Measurements from ENCODE around the gene TWIST2.

The TWIST2 gene

DNA sequence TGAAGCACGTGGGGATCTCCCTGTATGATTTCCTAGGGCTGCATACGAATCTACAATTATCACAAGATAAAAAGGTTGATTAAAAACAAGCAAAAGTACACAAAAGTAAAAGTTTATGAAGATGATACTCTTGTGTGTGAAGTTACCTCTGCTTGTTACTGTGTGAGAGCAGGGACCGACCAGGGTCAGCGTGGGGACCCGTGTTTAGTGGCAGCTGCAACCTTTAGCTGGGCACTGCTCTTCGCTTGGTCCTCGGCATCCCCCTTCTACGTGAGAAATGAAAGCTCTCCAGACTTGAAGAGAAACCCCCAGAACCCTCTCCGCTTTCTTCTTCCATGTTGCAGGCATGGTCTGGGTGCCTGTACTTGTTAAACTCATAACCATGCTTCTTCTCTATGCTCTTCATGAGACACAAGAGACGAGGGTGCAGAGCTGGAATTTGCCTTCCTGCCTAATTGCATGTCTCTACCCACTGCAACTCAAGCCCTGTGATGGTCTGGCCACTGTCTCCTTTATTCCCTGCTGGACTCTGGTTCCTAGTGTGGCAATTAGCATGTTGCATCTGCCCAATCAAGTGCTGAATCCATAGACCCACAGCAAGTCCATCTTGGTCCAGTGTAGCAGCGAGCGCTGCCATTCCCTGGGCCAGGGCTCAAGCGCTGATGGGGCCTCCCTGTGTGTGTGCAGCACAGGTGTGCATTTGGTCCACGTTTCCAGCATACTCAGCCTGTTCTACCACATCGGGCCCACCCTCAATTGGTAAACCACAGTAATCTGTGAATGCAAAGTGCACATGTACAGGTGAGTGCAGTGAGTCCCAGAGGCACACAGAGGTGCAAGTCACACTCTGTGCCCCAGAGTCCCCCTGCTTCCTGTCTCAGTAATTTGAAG lies 88.5 kb downstream of the TWIST2 start:
- DNase-seq (ENCODE audit: low read depth in 2 of 3, low spot score in 2 of 3): no peak

- DNase-seq (ENCODE audit: low read depth in 2 of 3, low spot score in 2 of 3): no peak
Observed at GRCh38 chr2:238938003-238938400, 90.1 kb downstream of the TWIST2 start.

- DNase-seq (ENCODE audit: low read depth in 2 of 3, low spot score in 2 of 3): no peak
Observed at GRCh38 chr2:238938401-238939055, 90.6 kb downstream of the TWIST2 start.

DNA sequence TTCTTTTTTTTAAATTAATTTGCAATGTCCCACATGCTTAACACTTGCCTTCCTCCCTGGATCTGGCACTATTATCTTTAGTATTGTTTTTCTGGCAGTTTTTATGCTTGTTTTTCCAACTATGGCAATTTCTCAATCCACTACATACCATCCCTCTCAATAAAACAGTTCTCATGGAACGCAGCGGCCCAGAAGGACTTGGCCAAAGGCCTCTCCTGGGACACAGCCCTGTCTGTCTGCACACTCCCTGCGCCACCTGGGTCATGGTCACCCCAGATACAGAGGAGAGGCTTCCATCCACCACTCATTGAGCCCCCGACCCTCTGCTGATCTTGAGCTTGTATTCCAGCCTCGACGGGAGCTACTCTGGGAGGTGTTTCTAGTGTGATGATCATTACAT lies 91.2 kb downstream of the TWIST2 start:
- no peak for DNase-seq (ENCODE audit: low read depth in 2 of 3, low spot score in 2 of 3)

DNA sequence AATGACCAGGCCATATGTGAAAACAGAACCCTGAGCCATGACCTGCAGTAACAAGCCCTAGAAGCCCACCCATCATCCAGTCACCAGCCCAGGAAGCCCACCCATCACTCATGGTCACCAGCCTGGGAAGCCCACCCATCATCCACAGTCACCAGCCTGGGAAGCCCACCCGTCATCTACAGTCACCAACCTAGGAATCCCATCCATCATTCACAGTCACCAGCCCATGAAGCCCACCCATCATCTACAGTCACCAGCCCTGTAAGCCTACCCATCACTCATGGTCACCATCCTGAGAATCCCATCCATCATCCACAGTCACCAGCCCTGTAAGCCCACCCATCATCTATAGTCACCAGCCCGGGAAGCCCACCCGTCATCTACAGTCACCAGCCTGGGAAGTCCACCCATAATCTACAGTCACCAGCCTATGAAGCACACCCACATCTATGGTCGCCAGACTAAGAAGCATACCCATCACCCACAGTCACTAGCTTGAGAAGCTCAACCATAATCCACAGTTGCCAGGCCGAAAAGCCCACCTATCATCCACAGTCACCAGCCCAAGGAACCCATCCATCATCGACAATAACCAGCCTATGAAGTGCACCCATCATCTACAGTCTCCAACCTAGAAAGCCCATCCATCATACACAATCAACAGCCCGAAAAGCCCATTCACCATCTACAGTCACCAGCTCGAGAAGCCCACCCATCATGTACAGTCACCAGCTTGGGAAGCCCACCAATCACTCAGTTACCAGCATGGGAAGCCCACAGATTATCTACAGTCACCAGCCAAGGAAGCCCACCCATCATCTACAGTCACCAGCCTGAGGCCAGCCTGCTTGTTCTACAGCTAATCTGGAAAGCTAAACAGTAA lies 91.9 kb downstream of the TWIST2 start:
- DNase-seq (ENCODE audit: low read depth in 2 of 3, low spot score in 2 of 3): no peak

GRCh38 chr2:238940806-238941205 lies 92.9 kb downstream of the TWIST2 start:
- DNase-seq (ENCODE audit: low read depth in 2 of 3, low spot score in 2 of 3): no peak

DNA sequence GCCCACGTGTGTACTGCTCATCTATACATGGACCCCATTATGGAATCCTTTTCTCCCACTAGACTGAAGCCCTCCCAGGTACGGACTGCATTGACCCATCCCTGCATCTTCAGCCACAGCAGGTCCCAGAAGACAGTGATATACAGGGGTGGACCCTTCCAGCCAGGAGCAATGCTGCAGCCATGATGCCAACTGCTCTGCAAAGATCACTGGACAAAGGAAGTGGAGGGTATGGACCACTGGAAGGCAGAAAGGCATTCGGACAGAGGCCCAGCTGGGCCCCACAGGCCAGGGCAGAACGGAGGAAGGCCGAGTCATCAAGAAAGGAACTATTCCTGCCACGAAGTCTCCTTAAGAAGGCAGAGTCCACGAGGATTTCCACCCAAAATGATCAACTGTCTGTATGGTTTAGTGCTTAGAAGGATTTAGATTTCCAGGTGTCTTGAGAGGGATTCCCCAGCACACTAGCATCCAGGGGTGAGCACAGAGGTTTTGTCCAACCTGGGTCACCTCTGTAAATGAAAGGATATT lies 93.4 kb downstream of the TWIST2 start:
- no peak for DNase-seq (ENCODE audit: low read depth in 2 of 3, low spot score in 2 of 3)

DNA sequence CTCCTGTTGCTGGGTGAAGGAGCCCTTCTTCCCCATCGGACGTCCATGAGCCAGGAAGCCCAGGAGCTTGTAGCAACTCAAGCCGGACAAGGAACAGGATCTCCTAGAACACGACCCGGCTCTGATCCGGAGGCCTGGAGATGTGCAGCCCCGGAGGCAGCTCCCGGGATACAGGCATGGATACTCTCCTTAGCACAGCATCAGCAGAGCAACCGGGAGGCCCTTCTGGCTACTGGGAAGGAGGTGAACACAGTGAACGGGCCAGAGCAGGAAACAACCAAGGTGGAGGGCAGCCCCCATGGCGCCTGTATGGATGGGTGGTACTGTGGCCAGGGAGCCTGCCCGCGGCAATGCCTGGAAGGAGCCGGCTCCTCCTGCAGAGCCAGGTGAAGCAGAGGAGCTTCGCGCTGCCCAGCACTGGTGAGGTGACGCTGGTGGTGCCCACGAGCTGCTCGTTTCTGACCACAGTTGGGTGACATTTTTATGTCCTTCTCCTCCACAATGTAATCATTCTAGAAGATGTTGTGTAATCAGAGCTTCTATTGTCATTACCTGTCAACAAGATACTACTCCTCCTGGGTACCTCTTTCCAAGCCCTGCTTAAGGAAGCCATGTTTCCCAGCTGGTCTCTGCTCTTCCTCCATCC lies 94.3 kb downstream of the TWIST2 start:
- DNase-seq (ENCODE audit: low read depth in 2 of 3, low spot score in 2 of 3): no peak

- DNase-seq (ENCODE audit: low read depth in 2 of 3, low spot score in 2 of 3): no peak
Observed at GRCh38 chr2:238942726-238943300, 94.9 kb downstream of the TWIST2 start.

GRCh38 chr2:238943338-238944067 lies 95.6 kb downstream of the TWIST2 start:
- no peak for DNase-seq (ENCODE audit: low read depth in 2 of 3, low spot score in 2 of 3)

DNA sequence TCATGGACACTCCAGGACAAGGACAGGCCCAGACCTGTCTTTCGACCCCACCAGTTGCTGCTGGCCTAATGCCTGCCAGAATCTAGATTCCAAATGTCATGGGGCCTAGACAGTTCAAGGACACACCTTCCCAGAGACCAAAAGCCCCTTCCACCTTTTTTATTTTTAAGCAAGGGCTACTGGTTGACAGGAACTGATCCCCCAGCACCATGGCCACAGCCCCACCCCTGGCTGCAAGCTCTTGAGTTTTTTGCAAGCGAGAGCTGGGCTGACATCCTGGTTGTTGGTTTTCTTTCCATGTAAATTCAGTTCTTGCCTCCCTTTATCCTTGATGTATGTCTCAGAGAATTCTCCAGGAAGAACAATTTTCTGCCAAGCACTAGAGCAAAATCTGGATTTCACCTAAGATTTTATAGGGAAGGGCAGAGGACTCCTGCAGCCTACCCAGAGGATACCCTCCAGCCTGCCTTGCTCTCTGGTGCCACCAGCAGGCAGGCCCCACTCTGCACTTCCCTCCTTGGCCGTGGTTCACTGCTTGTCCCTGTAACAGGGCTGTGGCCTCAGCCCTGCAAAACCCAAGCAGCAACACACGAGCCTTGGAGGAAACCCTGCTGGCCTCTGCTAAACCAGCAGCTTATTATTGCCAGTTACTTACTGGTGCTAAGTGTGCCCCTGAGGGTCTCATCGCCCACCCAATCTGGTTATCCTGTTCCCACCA lies 97.7 kb downstream of the TWIST2 start:
- DNase-seq (ENCODE audit: low read depth in 2 of 3, low spot score in 2 of 3): no peak

DNA sequence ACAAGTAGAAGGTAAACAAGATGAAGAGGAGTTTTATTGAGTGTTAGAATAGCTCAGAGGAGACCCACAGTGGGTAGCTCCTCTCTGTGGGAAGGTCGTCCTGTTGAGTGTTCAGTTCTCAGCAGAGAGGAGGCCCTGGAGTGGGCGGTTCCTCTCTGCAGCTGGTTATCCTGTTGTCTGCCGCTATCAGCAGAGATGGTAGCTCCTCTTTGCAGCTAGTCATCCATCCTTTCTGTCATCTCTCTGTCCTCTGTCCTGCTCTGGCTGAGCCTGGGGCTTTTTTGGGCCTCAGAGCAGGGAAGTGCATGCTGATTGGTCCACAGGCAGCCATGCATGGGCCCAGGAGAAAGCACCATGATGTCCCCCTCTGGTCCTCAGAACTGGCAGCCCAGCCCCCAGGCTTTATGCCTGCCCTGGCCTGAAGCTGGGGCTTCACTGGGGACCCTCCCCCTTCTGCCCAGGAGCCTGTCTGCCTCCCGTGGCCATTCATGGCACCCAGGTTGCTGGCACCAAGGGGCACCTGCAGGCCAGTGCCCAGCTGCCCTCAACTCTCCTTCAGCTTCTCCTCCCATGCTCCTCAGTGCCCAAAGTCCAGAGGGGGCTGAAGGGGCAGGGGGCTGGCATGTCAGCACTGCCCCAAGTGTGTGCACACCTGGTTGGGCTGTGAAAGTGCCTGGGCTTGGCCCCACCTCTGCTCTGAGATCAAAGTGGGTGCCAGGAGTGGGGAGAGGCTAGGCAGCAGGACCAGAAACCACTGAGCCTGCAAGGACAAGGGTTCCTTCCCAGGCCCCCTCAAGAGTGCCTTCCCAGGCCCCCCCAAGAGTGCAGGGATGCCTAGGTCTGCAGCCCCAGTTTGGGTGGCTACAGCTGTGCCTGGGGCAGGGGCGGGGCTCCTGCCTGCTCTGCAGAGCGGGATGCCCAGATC lies 98.7 kb downstream of the TWIST2 start:
- DNase-seq (ENCODE audit: low read depth in 2 of 3, low spot score in 2 of 3): no peak

DNA sequence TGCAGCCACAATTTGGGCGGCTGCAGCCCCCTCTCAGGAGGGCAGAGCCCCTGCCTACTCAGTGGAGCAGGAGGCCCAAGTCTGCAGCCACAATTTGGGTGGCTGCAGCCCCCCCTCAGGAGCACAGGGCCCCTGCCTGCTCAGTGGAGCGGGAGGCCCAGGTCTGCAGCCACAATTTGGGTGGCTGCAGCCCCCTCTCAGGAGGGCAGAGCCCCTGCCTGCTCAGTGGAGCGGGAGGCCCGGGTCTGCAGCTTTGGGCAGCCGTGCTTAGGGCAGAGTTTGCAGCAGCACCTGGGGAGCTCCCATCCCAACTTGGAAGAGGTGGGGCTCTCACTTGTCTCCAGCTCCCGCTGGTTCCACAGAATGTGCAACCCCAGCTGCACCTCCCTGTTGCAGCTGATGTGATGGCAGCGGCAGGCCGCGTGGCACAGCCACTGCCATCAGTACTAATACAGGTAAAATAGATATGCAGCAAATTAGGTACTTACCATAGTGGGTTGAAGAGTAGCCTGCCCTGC lies 99.4 kb downstream of the TWIST2 start:
- DNase-seq (ENCODE audit: low read depth in 2 of 3, low spot score in 2 of 3): no peak

- no peak for DNase-seq (ENCODE audit: low read depth in 2 of 3, low spot score in 2 of 3)
Observed at GRCh38 chr2:238947920-238948710, 100.2 kb downstream of the TWIST2 start.

DNA sequence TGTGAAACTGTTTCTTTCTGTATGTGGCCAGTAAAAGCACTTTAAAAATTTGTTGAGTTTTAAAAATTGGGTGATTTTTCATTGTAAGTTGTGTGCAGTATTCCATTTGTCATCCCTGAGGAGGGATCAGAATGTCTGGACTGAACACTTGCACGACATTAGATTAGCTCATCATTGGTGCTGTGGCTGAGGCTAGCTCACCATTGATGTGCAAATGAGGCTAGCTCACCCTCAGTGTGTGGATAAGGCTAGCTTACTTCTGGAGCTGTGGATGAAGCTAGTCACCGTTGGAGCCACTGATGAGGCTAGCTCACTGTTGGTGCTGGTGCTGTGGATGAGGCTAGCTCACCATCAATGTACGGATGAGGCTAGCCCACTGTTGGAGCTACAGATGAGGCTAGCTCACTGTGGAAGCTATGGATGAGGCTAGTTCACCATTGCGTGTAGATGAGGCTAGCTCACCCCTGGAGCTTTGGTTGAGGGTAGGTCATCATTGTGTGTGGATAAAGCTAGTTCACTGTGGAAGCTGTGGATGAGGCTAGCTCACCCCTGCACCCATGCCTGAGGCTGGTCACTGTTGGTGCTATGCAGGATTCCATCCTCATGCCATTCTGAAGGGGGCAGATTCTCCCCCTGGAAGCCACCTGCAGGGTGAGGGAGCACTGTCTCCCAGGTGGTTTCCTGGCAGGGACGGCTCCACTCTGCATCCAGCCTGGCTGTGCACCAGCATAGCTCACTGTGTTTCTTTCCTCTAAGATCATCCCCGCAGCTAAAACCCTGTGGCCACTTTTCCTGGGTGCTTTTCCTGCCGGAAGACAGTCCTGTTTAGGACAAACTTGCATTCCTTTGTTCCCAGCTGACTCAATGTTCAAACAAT lies 101.1 kb downstream of the TWIST2 start:
- DNase-seq (ENCODE audit: low read depth in 2 of 3, low spot score in 2 of 3): no peak

DNA sequence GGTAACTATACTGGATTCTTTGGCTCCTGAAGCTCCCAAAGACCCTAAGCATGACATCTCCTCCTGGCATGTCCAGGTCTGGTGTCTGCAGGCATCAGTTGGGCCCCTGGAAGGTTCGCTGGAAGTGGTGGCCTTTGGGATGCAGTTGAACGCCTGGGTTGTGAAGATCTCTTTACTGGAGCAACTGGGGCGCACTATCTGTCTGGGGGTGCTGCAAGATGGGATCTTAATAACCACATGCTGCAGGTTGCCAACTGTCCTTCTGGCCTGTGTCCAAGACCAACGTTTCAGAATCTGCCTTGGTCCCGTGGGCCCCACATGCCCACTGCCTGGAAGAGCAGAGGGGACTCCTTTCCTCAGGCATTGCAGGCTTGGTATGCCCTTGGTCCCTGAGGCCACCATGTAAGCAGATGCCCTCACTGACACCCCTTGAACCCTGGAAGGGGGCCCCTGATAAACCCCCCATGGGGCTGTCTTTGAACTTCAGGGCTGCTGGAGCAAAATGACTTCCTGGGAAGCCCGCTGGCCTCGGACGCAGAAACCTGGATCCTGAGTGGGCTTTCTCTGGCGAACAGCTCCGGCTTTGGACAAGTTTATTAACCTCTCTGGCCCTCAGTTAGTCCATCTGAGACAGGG lies 101.9 kb downstream of the TWIST2 start:
- no peak for DNase-seq (ENCODE audit: low read depth in 2 of 3, low spot score in 2 of 3)
